Gastrocnemius medialis (tissue), 4 donors: ENCODE data around the gene ACOT12. TPM values are rescaled to one million over a fixed set of nuclear protein-coding genes. Genes with fewer than 3 reads are reported as not detected.
"Not testable (repeated sequence)": the region's sequence is repeated elsewhere in the genome, so short reads cannot be mapped to it uniquely, and the experiment has no call there.

Source experiments
- ATAC-seq, 2 donors: fragments of 150-250 bp; one replicate each; pipeline ENCODE4 v1.9.1; 2016
- DNase-seq, 2 donors: peaks; one replicate each; pipeline ENCODE4 v3.0.0-alpha.2; 2019
- H3K27ac ChIP-seq, 4 donors: fragments of 200-600 bp; sonication (generic); 1 replicate in 1 of 4; 2 replicates in 3 of 4; pipeline ENCODE4 v1.5.1; 2016 to 2018; ENCODE audit warnings: mild to moderate bottlenecking in 2 of 4, moderate library complexity in 1 of 4
- H3K27me3 ChIP-seq, 3 donors: fragments of 200-600 bp; sonication (generic) in 2 of 3; 1 replicate in 1 of 3; 2 replicates in 2 of 3; pipeline versions ENCODE4 v1.5.1 to v1.6.0; 2016 to 2019; ENCODE audit warnings: mild to moderate bottlenecking in 1 of 3, moderate library complexity in 1 of 3
- H3K36me3 ChIP-seq, 2 donors: fragments of 200-600 bp; sonication (generic) in 1 of 2; one replicate each; pipeline ENCODE4 v1.5.1; 2017 to 2018
- H3K4me1 ChIP-seq, 2 donors: fragments of 200-600 bp; sonication (generic) in 1 of 2; one replicate each; pipeline ENCODE4 v1.5.1; 2016 to 2017; ENCODE audit warnings: mild to moderate bottlenecking in 2 of 2
- H3K4me3 ChIP-seq, 4 donors: fragments of 200-600 bp; sonication (generic) in 3 of 4; 1 replicate in 1 of 4; 2 replicates in 3 of 4; pipeline ENCODE4 v1.5.1; 2016 to 2019; ENCODE audit warnings: mild to moderate bottlenecking in 2 of 4
- H3K9me3 ChIP-seq, 3 donors: fragments of 200-600 bp; sonication (generic) in 2 of 3; 1 replicate in 1 of 3; 2 replicates in 2 of 3; pipeline ENCODE4 v1.5.1; 2016 to 2019
- CTCF ChIP-seq, 5 experiments: fragments of 450-650 bp in 3 of 5; fragments of 200-600 bp in 2 of 5; sonication (generic) in 2 of 5; IDR thresholded peaks in 4 of 5; conservative IDR thresholded peaks in 1 of 5; 1 replicate in 4 of 5; 2 replicates in 1 of 5; pipeline ENCODE4 v1.5.1; 2016 to 2019; ENCODE audit warnings: antibody characterized with exemption in 5 of 5, mild to moderate bottlenecking in 3 of 5, moderate library complexity in 3 of 5
- POLR2A ChIP-seq, 2 donors: fragments of 450-650 bp; IDR thresholded peaks; one replicate each; pipeline ENCODE4 v1.6.1; 2017; ENCODE audit warnings: antibody characterized with exemption in 2 of 2, mild to moderate bottlenecking in 2 of 2, moderate library complexity in 2 of 2
- in situ Hi-C, 4 donors: fragments of 200-750 bp; cut with MboI; loops; one replicate each; pipeline versions ENCODE4 v1.15.0 to v1.8.0; 2017; ENCODE audit warnings: low sequenced_read_pairs in 4 of 4
- intact Hi-C: fragments of 100-400 bp; cut with DNase I; formaldehyde crosslinking; loops from one replicate; pipeline ENCODE4 v1.15.1; 2023; ENCODE audit warnings: low total_unique reads
- total RNA-seq, 4 donors: library from RNA; depleted of rRNA; stranded (reverse); fragments of >200 nt; gene quantifications; one replicate each; pipeline versions ENCODE4 v1.1.0 to v1.2.3, GENCODE V29; 2016

The ACOT12 gene
- total RNA-seq, 4 donors from 2014 or later: 0.53 TPM; not detected in 3

GRCh38 chr5:81302596-81302995 lies 91.3 kb downstream of the ACOT12 start:
- Histone ChIP-seq H3K9me3 (no peaks in the 10 kb centered on the region), H3K27ac (no peak overlapping the region), H3K27me3 (no peaks in the 10 kb centered on the region), H3K36me3 (peaks cover 3 to 8% of the 10 kb centered on the region in 2 donors), H3K4me3 (peak overlapping the region in 3 of 4 donors; percentile 83 to 96 (median 91)), H3K4me1 (peaks cover 28 to 30% of the 10 kb centered on the region in 2 donors)
- DNase-seq (no peak), ATAC-seq (no peak)
- intact Hi-C loops: loop anchor here (5.0 kb wide), 4 partner anchors 55 to 865 kb away; no protein-coding TSS in a partner anchor
- TF ChIP-seq CTCF (IDR thresholded peaks at IDR 0.05 in 4 of 5, conservative IDR thresholded peaks at IDR 0.05 in 1 of 5): no peak
- TF ChIP-seq POLR2A (IDR thresholded peaks at IDR 0.05): no peak
- in situ Hi-C loops: no loop called here

- Histone ChIP-seq H3K36me3 (peaks cover 3 to 8% of the 10 kb centered on the region in 2 donors), H3K4me3 (peak within 1 kb of the TSS; percentile 83 to 96 (median 87)), H3K9me3 (no peaks in the 10 kb centered on the region), H3K4me1 (peaks cover 28 to 30% of the 10 kb centered on the region in 2 donors), H3K27me3 (no peaks in the 10 kb centered on the region), H3K27ac (peak within 1 kb of the TSS; percentile 87 to 93 (median 88))
- in situ Hi-C loops (no loop called here), intact Hi-C loops (loop anchor here (2.0 to 5.0 kb wide), 5 partner anchors 54 to 866 kb away; partner anchors contain the start of gene CKMT2)
- ATAC-seq: peak; percentile 97 to 98
- DNase-seq: peak; percentile 89
- TF ChIP-seq POLR2A (IDR thresholded peaks at IDR 0.05) (peak; percentile 58 to 65), CTCF (IDR thresholded peaks at IDR 0.05 in 4 of 5, conservative IDR thresholded peaks at IDR 0.05 in 1 of 5) (peak in 3 of 5 experiments; percentile 13 to 37 (median 31))
These were observed 92.5 kb downstream of the ACOT12 start, which contains the start of gene ZCCHC9 for GRCh38 chr5:81301271-81302015. TSS of gene ZCCHC9 (plus strand) at chr5:81301587. CDS start at chr5:81304758, 3,171 bp downstream.

GRCh38 chr5:81300921-81301270 lies 93.0 kb downstream of the ACOT12 start:
- in situ Hi-C loops: no loop called here
- Histone ChIP-seq H3K9me3 (no peaks in the 10 kb centered on the region), H3K27ac (peak overlapping the region; percentile 87 to 93 (median 88)), H3K4me3 (peak overlapping the region; percentile 83 to 96 (median 87)), H3K27me3 (no peaks in the 10 kb centered on the region), H3K36me3 (peaks cover 3 to 8% of the 10 kb centered on the region in 2 donors), H3K4me1 (peaks cover 28 to 30% of the 10 kb centered on the region in 2 donors)
- ATAC-seq (no peak), DNase-seq (no peak)
- TF ChIP-seq POLR2A (IDR thresholded peaks at IDR 0.05) (no peak), CTCF (IDR thresholded peaks at IDR 0.05 in 4 of 5, conservative IDR thresholded peaks at IDR 0.05 in 1 of 5) (no peak)
- intact Hi-C loops: loop anchor here (2.0 to 5.0 kb wide), 5 partner anchors 54 to 866 kb away; partner anchors contain the start of gene CKMT2

GRCh38 chr5:81297531-81297930 lies 96.4 kb downstream of the ACOT12 start:
- intact Hi-C loops (no loop called here), in situ Hi-C loops (no loop called here)
- H3K27me3 ChIP-seq: no peaks in the 10 kb centered on the region
- H3K36me3 ChIP-seq: no peaks in the 10 kb centered on the region
- H3K9me3 ChIP-seq: peaks cover 0 to 3% (median 0%) of the 10 kb centered on the region in 3 donors
- DNase-seq: no peak
- H3K4me1 ChIP-seq: peaks cover 23 to 27% of the 10 kb centered on the region in 2 donors
- no peak for ATAC-seq
- H3K27ac ChIP-seq: peak overlapping the region in 1 of 4 donors; percentile 7
- no peak for TF ChIP-seq CTCF (IDR thresholded peaks at IDR 0.05 in 4 of 5, conservative IDR thresholded peaks at IDR 0.05 in 1 of 5)
- TF ChIP-seq POLR2A (IDR thresholded peaks at IDR 0.05): no peak
- no peak overlapping the region for H3K4me3 ChIP-seq

- H3K4me3 ChIP-seq, H3K27me3 ChIP-seq, in situ Hi-C loops, intact Hi-C loops, ATAC-seq, DNase-seq, H3K27ac ChIP-seq, H3K36me3 ChIP-seq, H3K4me1 ChIP-seq: not testable (repeated sequence)
- peaks cover 0 to 11% (median 3%) of the 10 kb centered on the region in 3 donors for H3K9me3 ChIP-seq
These were observed 99.9 kb downstream of the ACOT12 start for GRCh38 chr5:81294021-81294420.
